ENCODE data around the gene ADD2.
"Not testable (repeated sequence)": the region's sequence is repeated elsewhere in the genome, so short reads cannot be mapped to it uniquely, and the experiment has no call there.

ADD2 gene

GRCh38 chr2:70750320-70750719 lies 17.7 kb downstream of the ADD2 start:
- no peak for DNase-seq

DNA sequence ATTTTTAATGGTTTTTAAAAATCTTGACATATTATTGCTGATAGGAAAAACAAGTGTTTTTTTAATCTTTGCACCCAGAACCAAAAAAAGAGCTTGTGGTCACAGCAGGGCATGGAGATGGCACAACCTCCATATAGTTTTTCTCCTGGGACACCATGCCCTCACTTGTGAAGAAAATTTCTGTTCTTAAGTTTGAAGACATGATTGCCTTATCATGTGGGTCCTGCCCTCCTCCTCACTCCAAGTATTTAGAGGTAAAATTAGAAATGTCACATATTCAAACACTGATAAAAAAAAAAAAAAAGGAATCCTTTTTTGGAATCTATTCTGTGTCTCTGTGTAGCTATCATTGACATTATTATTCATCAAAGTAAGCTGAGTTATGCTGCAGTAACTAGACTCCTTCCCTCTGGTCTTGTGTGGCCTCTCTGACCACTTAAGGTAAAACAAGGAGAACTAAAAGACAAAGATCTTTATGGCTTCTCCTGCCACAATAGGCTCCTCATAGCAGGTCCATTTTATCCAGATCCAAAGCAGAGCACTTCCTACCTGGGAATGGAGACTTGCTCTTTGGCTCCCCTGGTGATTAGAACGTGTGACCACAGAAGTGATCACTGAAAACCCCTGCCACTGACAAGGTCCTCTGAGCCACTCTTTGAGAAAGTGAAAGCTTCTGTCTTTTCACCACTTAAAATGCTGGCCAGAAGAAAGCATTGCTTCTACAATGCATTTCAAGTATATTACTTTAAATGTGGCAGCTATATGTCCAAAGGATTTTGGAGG lies 19.8 kb downstream of the ADD2 start:
- DNase-seq = no peak

GRCh38 chr2:70747284-70747683 lies 20.7 kb downstream of the ADD2 start:
- DNase-seq = no peak

DNA sequence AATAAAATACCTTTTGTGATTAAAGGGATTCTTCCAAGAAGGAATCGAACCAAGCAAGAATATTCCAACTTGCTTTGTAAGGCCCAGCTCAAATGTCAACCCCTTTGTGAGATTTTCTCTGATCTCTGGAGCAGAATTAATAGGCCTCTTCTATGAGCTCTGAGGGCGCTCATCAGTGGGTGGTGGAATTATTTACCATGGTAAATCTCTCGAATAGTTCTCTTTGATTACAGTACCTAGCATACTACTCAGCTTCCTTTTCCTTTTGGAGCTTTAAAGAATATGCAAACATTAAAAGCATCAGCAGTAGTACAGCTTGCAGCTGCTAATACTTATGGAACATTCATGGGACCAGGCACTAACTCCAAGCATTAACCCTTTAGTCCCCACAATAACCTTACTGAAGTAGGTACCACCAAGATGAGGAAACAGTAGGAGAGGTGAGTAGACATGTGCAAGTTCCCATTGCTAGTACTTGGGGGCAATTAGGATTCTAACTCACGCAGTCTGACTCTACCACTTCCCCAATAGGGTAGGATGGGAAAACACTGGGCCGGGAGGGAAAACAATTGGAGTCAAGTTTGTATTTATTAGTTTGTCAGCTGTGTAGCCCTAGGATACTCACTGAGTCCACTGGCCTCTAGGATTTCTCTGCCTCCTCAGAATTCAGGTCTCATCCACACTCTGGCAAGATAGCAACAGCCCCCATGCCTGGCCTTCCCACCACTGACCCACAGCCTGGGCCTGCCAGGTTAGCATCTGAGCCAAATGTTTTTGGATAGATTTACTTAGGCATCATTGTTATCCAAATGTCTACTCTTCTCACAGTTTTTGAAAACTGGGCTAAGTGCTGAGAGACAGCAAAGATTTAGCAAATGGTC lies 21.7 kb downstream of the ADD2 start:
- no peak for DNase-seq

DNA sequence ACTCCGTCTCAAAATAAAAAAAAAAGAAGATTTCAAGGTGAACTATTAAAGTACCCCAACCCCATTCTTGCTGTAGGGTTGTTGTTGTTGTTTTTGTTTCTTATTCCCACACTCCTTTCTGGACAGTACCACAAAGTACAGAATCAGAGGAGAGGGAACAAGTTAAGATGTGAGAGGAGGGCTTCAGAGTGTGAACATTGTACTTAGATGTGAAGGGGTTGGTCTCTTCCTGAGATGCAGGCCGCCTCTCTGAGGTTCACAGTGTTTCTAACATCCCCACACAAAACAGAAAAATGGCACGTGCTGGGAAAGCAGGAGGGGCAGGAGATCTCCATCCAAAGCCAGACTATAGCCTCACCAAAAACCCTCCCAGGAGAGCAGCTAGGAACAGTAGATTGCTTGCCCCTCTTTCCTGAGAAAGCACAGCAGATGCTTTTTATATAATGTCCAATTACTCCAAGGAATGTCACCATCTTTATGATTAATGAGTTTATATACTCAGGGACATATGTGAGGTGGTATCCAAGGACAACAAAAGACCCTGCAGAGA lies 22.6 kb downstream of the ADD2 start:
- DNase-seq = no peak

GRCh38 chr2:70744397-70744796 lies 23.6 kb downstream of the ADD2 start:
- no peak for DNase-seq

- DNase-seq = no peak
Observed at GRCh38 chr2:70743677-70744076, 24.3 kb downstream of the ADD2 start.

GRCh38 chr2:70743068-70743467 lies 24.9 kb downstream of the ADD2 start:
- no peak for DNase-seq

GRCh38 chr2:70739492-70739891 lies 28.5 kb downstream of the ADD2 start:
- DNase-seq = not testable (repeated sequence)

- no peak for DNase-seq
Observed at GRCh38 chr2:70738159-70738558, 29.8 kb downstream of the ADD2 start.

DNA sequence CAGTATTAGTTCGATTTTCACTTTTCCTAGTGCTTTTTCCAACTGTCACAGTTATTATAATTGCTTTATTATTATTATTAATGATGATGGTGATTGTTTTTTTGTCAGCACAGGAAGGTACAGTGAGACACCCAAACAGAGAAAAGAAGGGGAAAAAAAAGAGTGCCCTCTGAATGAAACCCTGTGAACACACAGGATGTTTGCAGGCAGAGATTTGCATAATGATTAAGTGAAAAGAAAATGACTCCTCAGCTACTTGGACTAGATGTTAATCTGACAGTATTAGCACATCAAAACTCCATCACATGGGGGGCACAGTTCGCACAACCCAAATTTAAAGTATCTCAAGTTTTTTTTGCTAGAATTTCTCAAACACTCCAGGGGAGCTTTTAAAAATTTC lies 32.9 kb downstream of the ADD2 start:
- DNase-seq = no peak

DNA sequence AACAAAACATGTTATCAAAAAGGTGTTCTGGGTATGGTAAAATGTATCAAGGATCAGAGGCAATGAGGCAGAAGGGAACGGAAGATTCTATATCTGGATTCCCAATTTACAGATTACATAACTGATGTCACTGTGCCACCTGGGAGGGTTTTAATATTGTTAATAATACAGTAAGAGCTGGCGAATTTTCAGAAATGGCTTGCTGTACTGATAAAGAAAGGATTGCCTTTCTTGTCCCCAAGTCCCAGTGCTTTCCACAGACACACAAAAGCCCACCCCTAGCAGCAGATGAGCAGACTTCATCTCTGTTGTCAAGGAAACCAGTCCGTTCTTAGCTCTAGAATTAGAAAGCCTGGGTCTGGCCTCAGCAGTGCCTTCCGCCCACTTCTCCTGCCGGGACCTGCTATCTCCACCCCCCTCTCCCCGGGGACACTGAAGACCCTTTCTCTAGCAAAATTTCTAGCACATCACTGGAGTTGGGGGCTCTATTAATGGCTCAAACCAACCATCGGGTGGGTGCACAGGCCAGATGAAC lies 34.3 kb downstream of the ADD2 start:
- DNase-seq = no peak

DNA sequence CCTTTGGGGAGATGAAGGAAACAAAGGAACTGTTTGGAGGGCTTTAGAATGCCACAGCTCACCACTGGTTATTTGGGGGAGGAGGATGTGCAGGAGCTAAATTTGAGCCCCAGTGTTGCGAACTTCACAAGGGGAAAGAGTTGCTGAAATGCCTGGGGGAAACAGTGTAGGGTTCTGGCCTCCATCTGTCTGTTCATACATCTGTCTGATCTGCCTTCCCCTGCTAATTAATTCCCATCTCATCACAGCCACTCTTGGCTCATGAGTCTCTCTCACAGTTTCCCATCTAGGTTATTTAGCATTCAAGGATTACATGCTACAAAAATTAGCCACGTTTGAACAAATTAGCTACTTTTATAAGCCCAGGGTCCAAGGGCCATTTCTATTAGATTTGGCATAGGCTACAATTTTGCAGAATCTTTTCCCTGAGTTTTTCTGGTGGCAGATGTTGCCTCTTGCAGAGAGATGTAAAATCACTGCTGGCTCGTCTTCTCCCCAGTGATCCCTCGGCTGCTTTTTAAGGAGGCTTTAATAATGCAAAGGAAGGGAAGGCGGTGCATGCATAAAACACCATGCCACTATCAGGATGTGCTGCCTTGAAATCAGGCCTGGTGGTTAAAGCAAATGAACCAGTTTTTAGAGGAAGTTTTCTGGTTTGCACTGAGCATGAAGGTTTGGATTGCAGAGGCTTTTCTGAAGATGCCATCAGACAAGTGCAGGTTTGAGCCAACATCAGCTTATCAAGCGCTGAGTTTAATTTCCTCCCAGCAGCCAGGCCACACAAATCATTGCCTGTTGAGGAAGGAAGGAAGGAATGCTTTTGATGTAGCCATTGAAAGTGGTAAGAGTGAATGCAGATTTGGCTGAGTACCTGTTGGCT lies 35.0 kb downstream of the ADD2 start:
- no peak for DNase-seq

- DNase-seq = no peak
Observed at GRCh38 chr2:70730730-70731129, 37.3 kb downstream of the ADD2 start.

DNA sequence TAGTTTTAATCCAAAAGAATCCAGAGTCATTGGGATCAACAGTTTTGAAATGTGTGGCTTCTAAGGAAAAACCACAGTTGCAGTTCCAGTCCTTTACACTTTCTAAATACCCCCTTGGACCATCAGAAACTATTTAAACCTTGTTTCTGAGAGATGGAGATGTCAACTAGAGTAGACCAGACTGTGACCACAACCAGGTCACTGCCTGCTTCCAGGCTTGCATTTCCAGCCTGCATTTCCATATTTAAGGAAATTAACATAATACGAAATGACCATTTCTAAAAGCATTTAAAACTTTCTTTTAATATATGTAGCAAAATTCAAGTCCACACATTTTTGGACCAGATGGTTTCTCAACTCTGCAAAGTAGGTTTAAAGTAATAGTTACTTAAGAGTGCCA lies 38.4 kb downstream of the ADD2 start:
- DNase-seq = no peak

GRCh38 chr2:70728128-70728527 lies 39.9 kb downstream of the ADD2 start:
- no peak for DNase-seq

DNA sequence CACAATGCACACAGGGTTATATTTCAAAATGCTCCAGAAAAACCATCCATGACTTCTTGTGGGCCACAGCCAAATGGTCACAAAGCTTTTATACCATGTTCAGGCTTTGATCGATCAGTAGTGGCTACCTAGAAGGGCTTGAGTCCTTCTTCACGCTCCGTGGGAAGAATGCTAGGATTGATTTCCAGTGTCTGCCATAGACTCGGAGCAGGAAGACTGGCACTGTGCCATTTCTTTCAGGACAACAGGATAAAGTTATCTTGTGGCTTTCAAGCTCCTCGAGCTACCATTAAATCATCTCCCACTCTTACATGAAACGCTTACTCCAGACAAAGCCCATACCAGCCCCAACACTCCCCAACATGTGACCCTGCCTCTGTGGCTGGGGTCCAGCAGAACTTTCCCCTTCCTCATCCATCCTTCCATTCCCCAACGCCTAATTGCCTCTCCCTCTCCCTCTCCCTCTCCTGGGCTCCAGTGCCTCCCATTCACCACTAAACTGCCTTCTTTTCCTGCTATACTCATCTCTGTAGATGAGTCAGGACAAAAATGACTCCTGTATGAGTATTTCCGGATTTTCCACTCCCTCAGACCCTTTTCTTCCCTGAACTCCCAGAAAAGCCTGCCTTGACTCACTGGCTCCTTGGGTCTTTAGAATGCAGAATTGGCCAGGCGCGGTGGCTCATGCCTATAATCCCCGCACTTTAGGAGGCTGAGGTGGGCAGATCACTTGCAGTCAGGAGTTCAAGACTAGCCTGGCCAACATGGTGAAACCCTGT lies 40.9 kb downstream of the ADD2 start:
- DNase-seq = peak in 1 of 2 experiments; percentile 7

- DNase-seq = no peak
Observed at GRCh38 chr2:70725505-70725904, 42.5 kb downstream of the ADD2 start.

- DNase-seq = no peak
Observed at GRCh38 chr2:70724366-70724765, 43.6 kb downstream of the ADD2 start.

GRCh38 chr2:70723286-70723885 lies 44.6 kb downstream of the ADD2 start:
- DNase-seq = no peak

GRCh38 chr2:70720124-70720523 lies 47.9 kb downstream of the ADD2 start:
- no peak for DNase-seq

Data from SW 1271 (cell line).